ENCODE results near the gene RNF141. TPM values are rescaled to one million over a fixed set of nuclear protein-coding genes. Genes with fewer than 3 reads are reported as not detected.

RNF141 gene
- total and polyA plus RNA-seq, 3 experiments from 2014 or later, result 19.2 to 20.0 (median 19.6) TPM

DNA sequence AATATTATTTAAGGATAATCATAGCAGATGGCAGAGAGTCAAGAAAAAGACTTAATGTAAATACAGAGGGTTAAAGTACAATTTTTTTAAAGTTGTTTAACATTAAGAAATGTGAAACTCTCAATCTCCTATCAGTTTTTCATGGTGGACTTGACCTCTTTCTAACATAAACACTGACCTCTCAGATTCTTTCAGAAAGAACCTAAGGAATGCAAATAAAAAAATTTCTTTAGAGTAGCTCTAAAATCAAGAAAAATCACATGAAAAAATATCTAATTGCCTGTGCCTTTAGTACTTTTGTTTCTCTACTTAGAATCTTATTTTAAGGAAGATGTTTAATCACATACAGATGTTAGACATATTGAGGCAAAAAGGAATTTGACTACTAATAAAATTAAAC, 12.9 kb downstream of the RNF141 start:
- ChIA-PET CTCF (interaction anchor here (2.3 kb wide), 1 partner anchor 13 kb away, joined by 8 read pairs; the partner anchor contains the start of gene RNF141), POLR2A (no interaction called here)
- Histone ChIP-seq H3K4me1 (ENCODE audit: insufficient read depth, low read length) (no peaks in the 10 kb centered on the region), H3K27ac (ENCODE audit: low read depth, low read length) (no peak overlapping the region), H3K27me3 (ENCODE audit: insufficient read depth, low read length, poor library complexity, severe bottlenecking) (no peaks in the 10 kb centered on the region), H3K4me3 (ENCODE audit: low read length) (no peak overlapping the region), H3K9me3 (ENCODE audit: low read length) (no peaks in the 10 kb centered on the region), H3K36me3 (ENCODE audit: insufficient read depth, low read length) (peaks cover 22% of the 10 kb centered on the region)
- H3K4me1 Mint-ChIP-seq, result peaks cover 2 to 8% (median 8%) of the 10 kb centered on the region in 3 donors
- no peaks in the 10 kb centered on the region for H3K27me3 Mint-ChIP-seq
- H3K9me3 Mint-ChIP-seq, result no peaks in the 10 kb centered on the region
- DNase-seq, result no peak
- H3K36me3 Mint-ChIP-seq, result peaks cover 11 to 76% (median 27%) of the 10 kb centered on the region in 3 donors
- no peak overlapping the region for H3K27ac Mint-ChIP-seq
- no peak overlapping the region for H3K4me3 Mint-ChIP-seq

DNA sequence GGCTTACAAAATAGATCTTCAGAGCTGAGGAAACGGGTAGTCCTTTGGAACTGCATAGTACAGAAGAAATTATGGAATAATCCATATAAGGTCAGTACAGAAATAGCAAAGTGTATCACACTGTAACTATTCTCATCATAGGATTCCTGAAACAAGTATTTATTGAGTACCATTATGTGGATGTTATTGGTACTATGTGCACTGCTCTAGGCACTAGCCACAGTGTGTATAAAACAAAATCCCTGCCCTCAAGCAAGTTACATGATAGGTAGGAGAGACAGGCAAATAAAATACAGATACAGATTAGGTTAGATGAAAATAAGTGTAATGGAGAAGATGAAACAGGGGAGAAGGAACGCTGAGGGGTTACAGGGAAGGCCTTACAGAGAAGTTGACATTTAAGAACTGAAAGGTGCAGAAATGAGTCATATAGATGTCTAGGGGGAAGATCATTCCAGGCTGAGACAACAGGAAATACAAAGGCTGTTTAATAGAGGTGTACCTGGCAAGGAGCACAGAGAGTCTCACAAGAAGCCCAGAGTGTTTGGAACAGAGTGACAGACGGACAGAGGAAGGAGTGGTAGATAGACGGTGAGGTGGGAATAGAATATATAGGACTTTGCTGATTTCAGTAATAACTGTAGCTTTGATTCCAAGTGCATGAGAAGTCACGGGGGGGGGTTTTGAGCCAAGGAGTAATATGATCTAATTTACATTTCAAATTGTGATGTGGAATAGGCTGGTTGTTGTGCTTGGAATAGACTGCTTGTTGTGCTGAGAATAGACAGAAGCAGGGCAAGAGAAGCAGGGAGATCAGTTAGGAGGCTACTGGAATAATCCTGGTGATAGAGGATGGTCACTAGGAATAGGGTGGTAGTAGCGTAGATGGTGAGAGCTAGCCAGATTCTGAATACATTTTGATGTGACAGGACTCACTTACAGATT, 13.7 kb downstream of the RNF141 start:
- no peaks in the 10 kb centered on the region for H3K9me3 ChIP-seq (ENCODE audit: low read length)
- no peak overlapping the region for H3K4me3 ChIP-seq (ENCODE audit: low read length)
- Mint-ChIP-seq H3K27ac (peak overlapping the region in 4 of 8 donors; percentile 3 to 74 (median 25)), H3K4me1 (peaks cover 2 to 8% (median 8%) of the 10 kb centered on the region in 3 donors), H3K9me3 (no peaks in the 10 kb centered on the region), H3K4me3 (no peak overlapping the region), H3K27me3 (no peaks in the 10 kb centered on the region), H3K36me3 (peaks cover 8 to 74% (median 24%) of the 10 kb centered on the region in 3 donors)
- POLR2A ChIA-PET, result no interaction called here
- H3K36me3 ChIP-seq (ENCODE audit: insufficient read depth, low read length), result peaks cover 22% of the 10 kb centered on the region
- H3K27me3 ChIP-seq (ENCODE audit: insufficient read depth, low read length, poor library complexity, severe bottlenecking), result no peaks in the 10 kb centered on the region
- DNase-seq, result no peak
- no peaks in the 10 kb centered on the region for H3K4me1 ChIP-seq (ENCODE audit: insufficient read depth, low read length)
- no peak overlapping the region for H3K27ac ChIP-seq (ENCODE audit: low read depth, low read length)
- CTCF ChIA-PET, result interaction anchor here (2.3 kb wide), 1 partner anchor 13 kb away, joined by 8 read pairs; the partner anchor contains the start of gene RNF141

DNA sequence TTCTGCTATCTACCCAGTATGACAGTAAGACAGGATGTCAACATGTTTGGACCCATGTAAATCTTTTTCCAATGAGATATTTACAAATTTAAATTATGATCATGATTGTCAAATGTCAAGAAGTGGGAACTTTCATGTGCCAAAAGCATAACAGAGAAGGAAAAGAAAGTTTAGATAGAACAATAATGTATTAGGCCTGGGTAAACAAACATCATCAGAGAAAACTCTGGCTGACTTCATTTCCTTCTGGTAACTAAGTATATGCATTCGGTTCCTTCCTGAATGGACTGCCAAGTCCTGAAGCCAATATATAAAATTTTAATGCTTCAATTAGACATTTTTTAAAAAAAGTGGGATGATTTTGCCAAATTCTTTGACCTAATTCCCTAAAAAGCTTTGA, 16.5 kb downstream of the RNF141 start:
- H3K27me3 ChIP-seq (ENCODE audit: insufficient read depth, low read length, poor library complexity, severe bottlenecking), result no peaks in the 10 kb centered on the region
- H3K4me3 Mint-ChIP-seq, result no peak overlapping the region
- H3K4me1 ChIP-seq (ENCODE audit: insufficient read depth, low read length), result no peaks in the 10 kb centered on the region
- H3K4me3 ChIP-seq (ENCODE audit: low read length), result no peak overlapping the region
- H3K27ac Mint-ChIP-seq, result no peak overlapping the region
- H3K9me3 ChIP-seq (ENCODE audit: low read length), result no peaks in the 10 kb centered on the region
- H3K9me3 Mint-ChIP-seq, result no peaks in the 10 kb centered on the region
- peaks cover 8 to 76% (median 28%) of the 10 kb centered on the region in 3 donors for H3K36me3 Mint-ChIP-seq
- no peaks in the 10 kb centered on the region for H3K27me3 Mint-ChIP-seq
- DNase-seq, result no peak
- CTCF ChIA-PET, result no interaction called here
- peaks cover 21% of the 10 kb centered on the region for H3K36me3 ChIP-seq (ENCODE audit: insufficient read depth, low read length)
- POLR2A ChIA-PET, result no interaction called here
- H3K27ac ChIP-seq (ENCODE audit: low read depth, low read length), result no peak overlapping the region
- H3K4me1 Mint-ChIP-seq, result peaks cover 2 to 8% (median 8%) of the 10 kb centered on the region in 3 donors

DNA sequence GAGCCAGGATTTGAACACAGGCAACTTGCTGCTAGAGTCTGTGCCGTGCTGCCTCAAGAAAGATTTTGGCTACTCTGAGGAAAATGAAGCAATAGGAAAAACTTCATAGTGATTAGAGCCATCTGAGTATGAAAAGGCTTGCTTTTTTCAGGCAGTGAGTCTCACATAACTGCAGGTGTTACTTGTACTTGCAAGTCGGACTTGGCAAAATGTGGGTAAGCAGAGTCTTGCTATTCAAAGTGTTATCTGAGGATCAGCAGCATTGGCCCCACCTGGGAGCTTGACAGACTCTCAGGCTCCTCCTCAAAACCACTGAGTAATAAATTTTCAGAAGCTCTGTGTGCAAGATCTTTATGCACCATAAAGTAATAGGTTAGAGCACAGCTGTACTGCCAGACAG, 18.1 kb downstream of the RNF141 start:
- no peaks in the 10 kb centered on the region for H3K4me1 ChIP-seq (ENCODE audit: insufficient read depth, low read length)
- no peaks in the 10 kb centered on the region for H3K27me3 ChIP-seq (ENCODE audit: insufficient read depth, low read length, poor library complexity, severe bottlenecking)
- H3K9me3 Mint-ChIP-seq, result no peaks in the 10 kb centered on the region
- H3K4me1 Mint-ChIP-seq, result peaks cover 2 to 8% (median 8%) of the 10 kb centered on the region in 3 donors
- no peak overlapping the region for H3K27ac Mint-ChIP-seq
- peaks cover 11% of the 10 kb centered on the region for H3K36me3 ChIP-seq (ENCODE audit: insufficient read depth, low read length)
- ChIA-PET POLR2A (no interaction called here), CTCF (interaction anchor here (1.3 kb wide), 1 partner anchor 18 kb away, joined by 8 read pairs; the partner anchor contains the start of gene RNF141)
- no peaks in the 10 kb centered on the region for H3K9me3 ChIP-seq (ENCODE audit: low read length)
- DNase-seq, result no peak
- no peaks in the 10 kb centered on the region for H3K27me3 Mint-ChIP-seq
- no peak overlapping the region for H3K4me3 ChIP-seq (ENCODE audit: low read length)
- no peak overlapping the region for H3K4me3 Mint-ChIP-seq
- H3K36me3 Mint-ChIP-seq, result peaks cover 8 to 72% (median 22%) of the 10 kb centered on the region in 3 donors
- H3K27ac ChIP-seq (ENCODE audit: low read depth, low read length), result no peak overlapping the region

DNA sequence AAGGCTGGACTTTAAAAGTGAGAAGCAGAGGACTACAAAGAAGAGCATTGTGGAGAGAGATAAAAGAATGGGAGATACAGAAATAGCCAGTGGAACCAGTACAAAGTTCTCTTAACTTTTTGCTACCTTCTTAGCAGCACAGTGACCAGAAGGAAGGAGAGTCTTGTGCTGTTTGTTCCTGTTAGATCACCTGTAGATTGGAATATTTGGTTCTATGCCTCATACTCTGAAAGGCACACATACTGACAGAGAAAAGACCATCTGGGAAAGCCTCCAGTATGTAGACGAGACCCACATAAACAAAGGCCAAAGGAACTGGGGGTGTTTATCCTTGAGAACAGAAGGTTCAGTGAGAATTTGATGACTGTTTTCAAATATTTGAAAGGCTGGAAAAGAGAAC, 18.7 kb downstream of the RNF141 start:
- POLR2A ChIA-PET, result no interaction called here
- Histone ChIP-seq H3K4me3 (ENCODE audit: low read length) (no peak overlapping the region), H3K27ac (ENCODE audit: low read depth, low read length) (no peak overlapping the region), H3K4me1 (ENCODE audit: insufficient read depth, low read length) (no peaks in the 10 kb centered on the region), H3K9me3 (ENCODE audit: low read length) (no peaks in the 10 kb centered on the region), H3K27me3 (ENCODE audit: insufficient read depth, low read length, poor library complexity, severe bottlenecking) (no peaks in the 10 kb centered on the region), H3K36me3 (ENCODE audit: insufficient read depth, low read length) (peaks cover 8% of the 10 kb centered on the region)
- Mint-ChIP-seq H3K9me3 (no peaks in the 10 kb centered on the region), H3K4me1 (peaks cover 2 to 4% (median 4%) of the 10 kb centered on the region in 3 donors), H3K27ac (no peak overlapping the region), H3K4me3 (no peak overlapping the region), H3K36me3 (peaks cover 8 to 71% (median 18%) of the 10 kb centered on the region in 3 donors), H3K27me3 (no peaks in the 10 kb centered on the region)
- CTCF ChIA-PET, result no interaction called here
- DNase-seq, result no peak

DNA sequence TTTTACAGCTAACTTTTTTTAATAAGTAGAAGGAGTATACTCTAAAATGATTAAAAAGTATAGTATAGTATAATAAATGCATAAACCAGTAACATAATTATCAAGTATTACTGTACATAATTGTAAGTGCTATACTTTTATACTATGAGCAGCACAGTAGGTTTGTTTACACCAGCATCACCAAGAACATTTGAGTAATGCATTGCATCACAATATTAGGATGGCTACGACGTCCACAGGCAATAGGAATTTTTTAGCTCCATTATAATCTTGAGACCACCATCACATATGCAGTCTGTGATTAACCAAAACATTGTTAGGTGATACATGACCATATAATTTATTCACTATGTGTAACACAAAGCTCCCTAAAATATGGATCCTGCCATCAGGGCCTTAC, 20.4 kb downstream of the RNF141 start:
- no peaks in the 10 kb centered on the region for H3K9me3 ChIP-seq (ENCODE audit: low read length)
- H3K4me3 ChIP-seq (ENCODE audit: low read length), result no peak overlapping the region
- H3K36me3 Mint-ChIP-seq, result peaks cover 4 to 76% (median 18%) of the 10 kb centered on the region in 3 donors
- no peaks in the 10 kb centered on the region for H3K27me3 ChIP-seq (ENCODE audit: insufficient read depth, low read length, poor library complexity, severe bottlenecking)
- no peaks in the 10 kb centered on the region for H3K4me1 ChIP-seq (ENCODE audit: insufficient read depth, low read length)
- no peaks in the 10 kb centered on the region for H3K4me1 Mint-ChIP-seq
- no peak overlapping the region for H3K27ac ChIP-seq (ENCODE audit: low read depth, low read length)
- no peak overlapping the region for H3K4me3 Mint-ChIP-seq
- H3K27me3 Mint-ChIP-seq, result no peaks in the 10 kb centered on the region
- DNase-seq, result no peak
- no peaks in the 10 kb centered on the region for H3K9me3 Mint-ChIP-seq
- ChIA-PET CTCF (interaction anchor here (0.9 to 1.7 kb wide), 4 partner anchors 20 to 134 kb away, joined by 3 to 5 read pairs (median 4); partner anchors contain the start of gene RNF141), POLR2A (no interaction called here)
- H3K27ac Mint-ChIP-seq, result no peak overlapping the region
- H3K36me3 ChIP-seq (ENCODE audit: insufficient read depth, low read length), result peaks cover 4% of the 10 kb centered on the region

DNA sequence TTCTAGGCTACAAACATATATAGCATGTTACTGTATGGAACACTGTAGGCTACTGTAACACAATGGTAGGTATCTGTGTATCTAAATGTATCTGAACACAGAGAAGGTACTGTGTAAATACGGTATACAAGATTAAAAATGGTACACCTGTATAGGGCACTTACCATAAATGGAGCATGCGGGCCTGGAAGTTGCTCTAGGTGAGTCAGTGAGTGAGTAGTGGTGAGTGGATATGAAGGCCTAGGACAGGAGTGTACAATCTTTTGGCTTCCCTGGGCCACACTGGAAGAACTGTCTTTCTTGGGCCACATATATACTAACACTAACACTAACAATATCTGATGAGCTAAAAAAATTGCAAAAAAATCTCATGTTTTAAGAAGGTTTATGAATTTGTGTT, 21.4 kb downstream of the RNF141 start:
- Histone ChIP-seq H3K9me3 (ENCODE audit: low read length) (no peaks in the 10 kb centered on the region), H3K27ac (ENCODE audit: low read depth, low read length) (no peak overlapping the region), H3K36me3 (ENCODE audit: insufficient read depth, low read length) (peaks cover 4% of the 10 kb centered on the region), H3K4me3 (ENCODE audit: low read length) (no peak overlapping the region), H3K27me3 (ENCODE audit: insufficient read depth, low read length, poor library complexity, severe bottlenecking) (no peaks in the 10 kb centered on the region), H3K4me1 (ENCODE audit: insufficient read depth, low read length) (no peaks in the 10 kb centered on the region)
- H3K27me3 Mint-ChIP-seq, result no peaks in the 10 kb centered on the region
- no peak overlapping the region for H3K4me3 Mint-ChIP-seq
- POLR2A ChIA-PET, result no interaction called here
- H3K36me3 Mint-ChIP-seq, result peaks cover 4 to 77% (median 16%) of the 10 kb centered on the region in 3 donors
- peak overlapping the region in 1 of 8 donors; percentile 12 for H3K27ac Mint-ChIP-seq
- no peak for DNase-seq
- H3K4me1 Mint-ChIP-seq, result no peaks in the 10 kb centered on the region
- CTCF ChIA-PET, result interaction anchor here (1.6 to 1.7 kb wide), 2 partner anchors 21 to 106 kb away, joined by 3 to 5 read pairs; partner anchors contain the start of gene RNF141
- no peaks in the 10 kb centered on the region for H3K9me3 Mint-ChIP-seq

DNA sequence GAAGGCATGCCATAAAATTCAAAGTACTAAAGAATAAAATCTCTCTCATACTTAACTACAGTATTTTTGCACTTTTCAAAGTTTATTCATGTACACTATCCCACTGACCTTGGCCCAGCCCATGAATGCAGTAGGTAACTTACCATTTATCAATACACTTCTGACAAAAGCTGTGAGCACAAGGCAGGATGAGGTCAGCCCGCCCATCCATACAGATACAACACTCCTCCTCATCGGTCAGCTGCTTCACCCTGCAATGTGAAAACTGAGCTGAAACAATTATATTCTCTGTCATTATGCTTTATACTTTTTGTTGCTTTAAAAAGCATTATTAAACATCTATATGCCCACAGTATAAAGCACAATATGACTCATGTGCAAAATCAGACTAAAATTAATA, 22.1 kb downstream of the RNF141 start:
- no peak for DNase-seq
- Mint-ChIP-seq H3K27ac (peak overlapping the region in 2 of 8 donors; percentile 32 to 36), H3K4me1 (peaks cover 0 to 4% (median 0%) of the 10 kb centered on the region in 3 donors), H3K36me3 (peaks cover 4 to 76% (median 16%) of the 10 kb centered on the region in 3 donors), H3K27me3 (no peaks in the 10 kb centered on the region), H3K4me3 (no peak overlapping the region), H3K9me3 (no peaks in the 10 kb centered on the region)
- no peaks in the 10 kb centered on the region for H3K27me3 ChIP-seq (ENCODE audit: insufficient read depth, low read length, poor library complexity, severe bottlenecking)
- H3K4me1 ChIP-seq (ENCODE audit: insufficient read depth, low read length), result no peaks in the 10 kb centered on the region
- H3K27ac ChIP-seq (ENCODE audit: low read depth, low read length), result no peak overlapping the region
- H3K36me3 ChIP-seq (ENCODE audit: insufficient read depth, low read length), result peaks cover 4% of the 10 kb centered on the region
- POLR2A ChIA-PET, result interaction anchor here (0.6 kb wide), 1 partner anchor 1058 kb away, joined by 3 read pairs; no protein-coding TSS in a partner anchor
- no peaks in the 10 kb centered on the region for H3K9me3 ChIP-seq (ENCODE audit: low read length)
- CTCF ChIA-PET, result no interaction called here
- H3K4me3 ChIP-seq (ENCODE audit: low read length), result no peak overlapping the region

Data from CD8-positive, alpha-beta memory T cell (primary cell).